Ascending aorta (tissue), 2 donors: Measurements from ENCODE around the gene PTGES3. TPM values are rescaled to one million over a fixed set of nuclear protein-coding genes. Genes with fewer than 3 reads are reported as not detected.

Experiments used
- DNase-seq, 2 donors: peaks; one replicate each; pipeline ENCODE4 v3.0.0-alpha.2; 2019; ENCODE audit warnings: low spot score in 2 of 2
- H3K27ac ChIP-seq, 2 donors: fragments of 200-600 bp; sonication (generic); one replicate each; pipeline ENCODE4 v1.5.1; 2016 to 2017; ENCODE audit warnings: mild to moderate bottlenecking in 1 of 2
- H3K27me3 ChIP-seq: fragments of 200-600 bp; sonication (generic); one replicate; pipeline ENCODE4 v1.5.1; 2017
- H3K36me3 ChIP-seq, 2 donors: fragments of 200-600 bp; sonication (generic); one replicate each; pipeline ENCODE4 v1.5.1; 2016
- H3K4me1 ChIP-seq, 2 donors: fragments of 200-600 bp; sonication (generic); one replicate each; pipeline ENCODE4 v1.5.1; 2016 to 2017; ENCODE audit warnings: mild to moderate bottlenecking in 1 of 2
- H3K4me3 ChIP-seq, 2 donors: fragments of 200-600 bp; sonication (generic); one replicate each; pipeline ENCODE4 v1.5.1; 2016 to 2017; ENCODE audit warnings: mild to moderate bottlenecking in 1 of 2
- H3K9me3 ChIP-seq, 2 donors: fragments of 200-600 bp; sonication (generic); one replicate each; pipeline ENCODE4 v1.5.1; 2016
- intact Hi-C: fragments of 100-400 bp; cut with DNase I; formaldehyde crosslinking; loops from one replicate; pipeline ENCODE4 v1.15.1; 2023
- total RNA-seq: library from RNA; depleted of rRNA; stranded (reverse); fragments of >200 nt; gene quantifications from one replicate; pipeline ENCODE4 v1.1.0, GENCODE V29; 2016
- TF ChIP-seq, protein P1 (sequence below), 3 experiments: fragments of 200-600 bp in 2 of 3; fragments of 450-650 bp in 1 of 3; sonication (generic) in 2 of 3; IDR thresholded peaks; one replicate each; pipeline ENCODE4 v1.5.1; 2016 to 2019; ENCODE audit warnings: antibody characterized with exemption in 3 of 3, mild to moderate bottlenecking in 1 of 3, moderate library complexity in 1 of 3

PTGES3 gene
- total RNA-seq, 1 donor from 2014 or later, result 62.2 TPM

DNA sequence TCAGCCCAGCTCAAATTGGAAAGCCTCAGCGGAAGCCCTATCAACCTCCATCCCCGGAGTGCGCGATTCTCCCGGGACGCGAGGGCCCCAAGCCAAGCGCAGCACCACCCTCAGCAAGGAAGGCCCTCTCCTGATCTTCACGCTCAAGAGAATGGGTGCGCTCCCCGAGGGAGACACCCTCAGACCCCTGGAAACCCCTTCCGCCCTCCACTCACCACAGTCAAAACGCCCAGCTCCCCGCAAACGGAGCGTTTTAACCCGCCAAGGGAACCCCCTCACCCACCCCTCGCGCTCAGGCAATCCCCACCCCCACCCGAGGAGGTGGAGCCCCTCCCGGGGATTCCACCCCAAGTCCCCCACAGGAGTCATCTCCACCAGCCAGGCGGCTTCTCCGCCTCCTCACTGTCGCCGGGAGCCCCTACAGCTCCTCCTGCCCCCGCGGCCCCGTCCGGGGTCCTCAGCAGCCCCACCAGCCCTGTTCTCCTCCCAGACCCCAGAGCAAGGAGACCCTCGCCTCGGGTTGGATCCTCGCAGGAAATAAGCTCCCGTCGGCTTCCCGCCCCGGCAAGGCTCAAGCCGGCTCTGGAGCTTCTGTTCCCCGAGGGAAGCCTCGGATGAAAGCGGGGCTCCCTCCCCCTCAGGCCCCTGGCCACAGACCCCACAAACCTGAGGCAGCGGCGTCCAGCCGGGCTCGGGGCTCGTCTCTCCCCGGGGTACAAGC lies 58.5 kb downstream of the PTGES3 start:
- H3K4me3 ChIP-seq, result peak overlapping the region; percentile 90 to 97
- peaks cover 0 to 5% of the 10 kb centered on the region in 2 donors for H3K36me3 ChIP-seq
- H3K27me3 ChIP-seq, result no peaks in the 10 kb centered on the region
- TF ChIP-seq, protein P1, sequence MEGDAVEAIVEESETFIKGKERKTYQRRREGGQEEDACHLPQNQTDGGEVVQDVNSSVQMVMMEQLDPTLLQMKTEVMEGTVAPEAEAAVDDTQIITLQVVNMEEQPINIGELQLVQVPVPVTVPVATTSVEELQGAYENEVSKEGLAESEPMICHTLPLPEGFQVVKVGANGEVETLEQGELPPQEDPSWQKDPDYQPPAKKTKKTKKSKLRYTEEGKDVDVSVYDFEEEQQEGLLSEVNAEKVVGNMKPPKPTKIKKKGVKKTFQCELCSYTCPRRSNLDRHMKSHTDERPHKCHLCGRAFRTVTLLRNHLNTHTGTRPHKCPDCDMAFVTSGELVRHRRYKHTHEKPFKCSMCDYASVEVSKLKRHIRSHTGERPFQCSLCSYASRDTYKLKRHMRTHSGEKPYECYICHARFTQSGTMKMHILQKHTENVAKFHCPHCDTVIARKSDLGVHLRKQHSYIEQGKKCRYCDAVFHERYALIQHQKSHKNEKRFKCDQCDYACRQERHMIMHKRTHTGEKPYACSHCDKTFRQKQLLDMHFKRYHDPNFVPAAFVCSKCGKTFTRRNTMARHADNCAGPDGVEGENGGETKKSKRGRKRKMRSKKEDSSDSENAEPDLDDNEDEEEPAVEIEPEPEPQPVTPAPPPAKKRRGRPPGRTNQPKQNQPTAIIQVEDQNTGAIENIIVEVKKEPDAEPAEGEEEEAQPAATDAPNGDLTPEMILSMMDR (IDR thresholded peaks at IDR 0.05), result no peak
- H3K9me3 ChIP-seq, result no peaks in the 10 kb centered on the region
- H3K27ac ChIP-seq, result peak overlapping the region; percentile 85 to 92
- intact Hi-C loops, result no loop called here
- H3K4me1 ChIP-seq, result peaks cover 15 to 51% of the 10 kb centered on the region in 2 donors
- no peak for DNase-seq

DNA sequence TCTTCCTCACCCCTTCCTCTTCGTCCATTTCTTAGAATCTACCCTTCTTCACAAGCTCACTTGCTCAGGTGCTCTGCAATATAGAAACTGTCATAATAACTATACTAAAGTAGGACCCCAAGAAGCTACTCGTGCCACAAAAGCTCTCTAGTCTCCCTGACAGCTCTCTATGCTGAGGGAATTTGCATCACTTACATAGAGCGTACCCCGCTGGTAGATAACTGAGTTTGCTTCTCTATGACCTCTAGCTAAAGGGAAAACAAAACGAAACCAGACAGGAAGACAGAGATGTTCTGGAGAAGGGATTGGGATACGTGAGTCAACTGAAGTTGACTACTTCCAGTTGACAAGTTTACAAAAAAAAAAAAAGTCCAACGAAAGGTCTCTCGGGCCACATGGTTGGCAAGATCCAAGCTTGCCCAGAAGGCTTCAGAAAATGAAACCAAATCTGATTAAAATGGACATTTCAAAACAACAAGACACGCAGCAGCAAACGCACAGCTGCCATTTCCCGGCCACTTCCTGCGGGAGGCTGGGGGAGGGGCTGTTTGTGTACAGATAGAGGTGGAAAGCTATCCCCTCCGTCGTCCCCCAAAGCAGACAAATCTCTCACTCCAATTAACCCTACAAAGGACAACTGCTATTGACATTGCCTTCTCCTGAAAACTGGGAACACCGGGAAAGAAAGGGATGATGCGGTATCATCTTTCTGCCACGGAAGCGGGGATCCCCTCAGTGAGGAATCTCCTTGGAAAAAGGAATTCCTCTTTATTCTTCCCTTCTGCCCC lies 59.2 kb downstream of the PTGES3 start:
- Histone ChIP-seq H3K36me3 (peaks cover 0 to 5% of the 10 kb centered on the region in 2 donors), H3K4me3 (peak overlapping the region; percentile 90 to 97), H3K4me1 (peaks cover 15 to 53% of the 10 kb centered on the region in 2 donors), H3K9me3 (no peaks in the 10 kb centered on the region), H3K27ac (peak overlapping the region; percentile 85 to 92), H3K27me3 (no peaks in the 10 kb centered on the region)
- DNase-seq, result peak; percentile 51 to 84
- intact Hi-C loops, result no loop called here
- TF ChIP-seq, protein P1 (IDR thresholded peaks at IDR 0.05), result no peak

DNA sequence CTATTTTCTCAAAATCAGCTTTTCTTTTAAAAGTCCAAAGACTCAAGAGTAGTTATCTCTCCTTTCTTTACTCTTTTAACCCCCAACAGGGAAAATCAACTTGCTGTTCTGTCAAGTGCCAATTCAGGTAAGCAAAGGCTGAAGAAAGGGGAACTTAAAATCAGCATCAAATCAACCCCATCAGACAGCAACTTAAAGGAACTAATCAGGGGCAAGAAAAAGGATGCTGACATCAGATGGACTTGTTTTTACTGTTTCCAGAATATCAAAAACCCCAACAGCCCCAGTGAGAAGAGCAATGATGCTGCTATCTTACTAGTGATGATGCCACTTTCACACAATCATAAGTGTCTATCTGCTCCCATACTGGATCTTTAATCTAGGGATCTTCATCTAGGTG lies 61.4 kb downstream of the PTGES3 start:
- H3K9me3 ChIP-seq, result no peaks in the 10 kb centered on the region
- TF ChIP-seq, protein P1 (IDR thresholded peaks at IDR 0.05), result no peak
- no peak overlapping the region for H3K27ac ChIP-seq
- no peaks in the 10 kb centered on the region for H3K27me3 ChIP-seq
- H3K4me1 ChIP-seq, result peaks cover 7 to 38% of the 10 kb centered on the region in 2 donors
- intact Hi-C loops, result no loop called here
- DNase-seq, result no peak
- peaks cover 5 to 7% of the 10 kb centered on the region in 2 donors for H3K36me3 ChIP-seq
- no peak overlapping the region for H3K4me3 ChIP-seq

DNA sequence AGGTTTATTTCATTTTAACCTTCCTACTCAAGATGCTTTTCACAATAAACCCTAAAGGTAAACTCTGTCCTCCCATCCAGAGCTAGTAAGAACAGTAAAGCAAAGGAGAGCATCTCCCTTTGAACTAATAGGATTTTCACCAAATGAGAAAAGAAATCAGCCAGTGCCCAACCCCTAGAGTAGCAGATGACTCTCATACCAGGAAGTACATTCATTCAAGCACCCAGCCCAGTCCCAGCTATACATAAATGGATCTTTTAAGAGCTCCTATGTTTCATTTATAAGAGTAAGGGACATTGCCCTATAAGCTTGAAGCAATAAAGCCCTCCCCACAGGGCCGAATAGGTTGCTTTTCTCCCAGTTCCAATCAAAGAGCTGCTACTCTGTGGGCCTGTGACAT lies 65.5 kb downstream of the PTGES3 start:
- DNase-seq, result no peak
- H3K27me3 ChIP-seq, result no peaks in the 10 kb centered on the region
- TF ChIP-seq, protein P1 (IDR thresholded peaks at IDR 0.05), result no peak
- peaks cover 0 to 21% of the 10 kb centered on the region in 2 donors for H3K4me1 ChIP-seq
- H3K36me3 ChIP-seq, result peaks cover 8 to 31% of the 10 kb centered on the region in 2 donors
- H3K27ac ChIP-seq, result no peak overlapping the region
- no peaks in the 10 kb centered on the region for H3K9me3 ChIP-seq
- no peak overlapping the region for H3K4me3 ChIP-seq
- intact Hi-C loops, result no loop called here

DNA sequence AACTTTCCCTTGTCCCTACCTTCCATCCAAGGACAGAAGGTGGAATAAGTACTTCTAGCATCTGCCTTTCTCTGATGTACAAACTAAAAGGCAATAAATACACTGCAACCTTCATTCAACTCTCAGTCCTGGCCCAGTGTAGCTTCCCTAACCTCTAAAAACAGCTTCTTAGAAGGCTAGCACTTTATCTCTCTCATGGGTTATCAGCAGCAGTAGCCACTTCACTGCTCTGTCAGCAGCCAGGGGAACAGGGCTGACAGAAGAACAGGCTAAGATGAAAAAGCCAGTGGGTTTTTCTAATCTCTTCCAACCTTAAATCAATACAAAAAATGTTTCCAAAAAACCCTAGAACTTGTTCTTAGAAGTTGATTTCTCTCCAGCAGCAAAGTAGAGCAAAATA lies 71.2 kb downstream of the PTGES3 start:
- H3K9me3 ChIP-seq, result no peaks in the 10 kb centered on the region
- no peaks in the 10 kb centered on the region for H3K4me1 ChIP-seq
- H3K36me3 ChIP-seq, result peaks cover 59 to 82% of the 10 kb centered on the region in 2 donors
- DNase-seq, result no peak
- TF ChIP-seq, protein P1 (IDR thresholded peaks at IDR 0.05), result no peak
- H3K27ac ChIP-seq, result no peak overlapping the region
- intact Hi-C loops, result no loop called here
- H3K4me3 ChIP-seq, result no peak overlapping the region
- H3K27me3 ChIP-seq, result no peaks in the 10 kb centered on the region
